ENCODE results near the gene RABGAP1L. TPM values are rescaled to one million over a fixed set of nuclear protein-coding genes. Genes with fewer than 3 reads are reported as not detected.

Gene RABGAP1L
- total RNA-seq: 37.5 and 38.9 TPM in 2 replicates

DNA sequence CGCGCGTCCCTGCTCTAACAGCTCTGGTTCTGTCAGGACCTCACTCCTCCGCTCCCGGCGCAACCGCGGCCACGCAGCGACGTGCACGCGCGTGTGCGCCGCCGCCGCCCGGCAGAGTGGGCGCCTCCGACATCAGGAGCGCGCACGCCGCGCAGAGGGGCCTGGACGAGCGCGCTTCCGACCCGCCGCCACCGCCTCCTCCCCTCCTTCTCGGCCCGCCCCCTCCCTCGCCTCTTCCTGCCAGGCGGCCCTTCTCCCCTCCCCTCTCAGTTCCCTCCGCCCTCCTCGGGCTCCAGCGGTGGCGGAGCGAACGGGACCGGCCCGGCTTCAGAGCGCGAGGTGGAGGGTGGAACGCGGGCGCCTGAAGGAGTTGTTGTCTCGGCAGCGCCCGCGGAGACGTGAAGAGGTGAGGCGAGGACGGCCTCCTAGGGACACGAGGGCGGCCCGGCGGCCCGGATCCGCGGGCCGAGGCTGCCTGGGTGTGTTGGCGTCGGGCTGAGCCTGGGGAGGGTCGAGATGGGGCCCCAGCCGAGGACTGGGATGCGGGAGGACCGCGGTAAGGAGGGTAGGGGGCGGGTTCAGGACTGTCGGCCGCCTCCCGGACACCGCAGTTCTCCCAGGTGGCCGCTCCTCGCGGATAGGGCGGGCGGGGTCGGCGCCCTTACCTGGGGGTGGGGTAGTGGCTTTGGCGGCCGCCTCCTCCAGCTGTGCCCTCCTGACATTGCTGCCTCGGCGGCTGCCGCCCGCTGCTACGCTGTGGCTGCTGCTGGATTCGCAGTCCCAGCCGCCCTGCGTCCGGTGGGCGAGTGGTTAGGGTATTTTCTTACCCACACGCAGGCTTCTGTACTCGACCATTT is at the start of gene RABGAP1L:
RABGAP1L (plus strand) TSS at position 269 of the 857 bp plus-strand sequence.

DNA sequence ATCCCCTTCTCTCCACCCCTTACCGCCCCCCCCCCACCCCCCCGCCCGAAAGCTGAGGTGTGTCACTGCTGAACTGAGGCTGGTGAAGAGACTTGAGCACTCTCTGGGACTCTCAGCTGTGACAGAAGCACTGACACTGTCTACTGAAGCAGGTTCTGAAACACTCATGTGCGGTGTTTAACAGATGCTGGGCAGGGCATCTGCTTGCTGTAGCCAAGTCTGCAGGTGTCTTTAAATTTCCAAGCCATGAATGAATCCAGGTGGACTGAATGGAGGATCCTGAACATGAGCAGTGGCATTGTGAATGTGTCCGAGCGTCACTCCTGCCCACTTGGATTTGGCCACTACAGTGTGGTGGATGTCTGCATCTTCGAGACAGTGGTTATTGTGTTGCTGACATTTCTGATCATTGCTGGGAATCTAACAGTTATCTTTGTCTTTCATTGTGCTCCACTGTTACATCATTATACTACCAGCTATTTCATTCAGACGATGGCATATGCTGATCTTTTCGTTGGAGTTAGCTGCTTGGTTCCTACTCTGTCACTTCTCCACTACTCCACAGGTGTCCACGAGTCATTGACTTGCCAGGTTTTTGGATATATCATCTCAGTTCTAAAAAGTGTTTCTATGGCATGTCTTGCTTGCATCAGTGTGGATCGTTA is 288.7 kb downstream of the RABGAP1L start, which contains the start of gene GPR52:
GPR52 (plus strand) TSS at position 99 of the 665 bp plus-strand sequence; CDS start at position 247, 148 bp downstream.

DNA sequence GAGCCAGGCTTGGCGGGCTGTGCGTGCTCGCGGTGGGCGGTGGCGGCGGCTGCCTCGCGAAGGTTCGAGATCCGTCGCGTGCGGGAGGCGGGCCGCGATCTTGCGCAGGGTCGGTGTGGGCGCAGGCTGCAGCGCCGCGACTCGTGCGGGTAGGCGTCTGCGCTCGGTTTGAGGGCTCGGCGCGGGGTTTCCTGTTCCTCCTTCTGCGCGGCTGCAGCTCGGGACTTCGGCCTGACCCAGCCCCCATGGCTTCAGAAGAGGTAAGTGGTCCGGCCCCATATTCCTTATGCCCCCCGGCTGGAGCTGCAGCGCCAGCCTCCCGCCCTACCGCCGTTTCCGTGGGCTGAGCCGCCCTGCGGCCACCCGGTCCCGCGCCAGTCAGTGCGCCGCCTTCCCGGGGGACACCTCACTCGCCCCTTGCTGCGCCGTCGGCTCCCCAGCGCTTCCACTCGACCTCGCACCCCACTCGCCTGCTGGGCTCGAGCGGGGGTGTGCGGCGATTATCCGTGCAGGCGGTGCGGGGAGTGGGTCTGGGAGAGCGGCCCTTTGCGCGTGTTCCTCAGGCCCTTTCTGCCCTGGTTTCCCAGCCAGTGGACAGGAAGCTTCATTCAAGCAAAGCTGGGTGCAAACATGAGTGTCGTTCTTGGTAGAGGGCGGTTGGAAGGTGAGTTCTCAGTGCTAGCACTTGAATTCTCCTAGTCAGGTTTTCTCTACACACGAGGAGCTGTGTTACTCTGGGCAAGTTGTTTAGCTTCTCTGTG is 840.8 kb downstream of the RABGAP1L start, which contains the start of gene CACYBP:
CACYBP (plus strand) TSS at position 12 of the 761 bp plus-strand sequence; CDS start at position 246, 234 bp downstream.

DNA sequence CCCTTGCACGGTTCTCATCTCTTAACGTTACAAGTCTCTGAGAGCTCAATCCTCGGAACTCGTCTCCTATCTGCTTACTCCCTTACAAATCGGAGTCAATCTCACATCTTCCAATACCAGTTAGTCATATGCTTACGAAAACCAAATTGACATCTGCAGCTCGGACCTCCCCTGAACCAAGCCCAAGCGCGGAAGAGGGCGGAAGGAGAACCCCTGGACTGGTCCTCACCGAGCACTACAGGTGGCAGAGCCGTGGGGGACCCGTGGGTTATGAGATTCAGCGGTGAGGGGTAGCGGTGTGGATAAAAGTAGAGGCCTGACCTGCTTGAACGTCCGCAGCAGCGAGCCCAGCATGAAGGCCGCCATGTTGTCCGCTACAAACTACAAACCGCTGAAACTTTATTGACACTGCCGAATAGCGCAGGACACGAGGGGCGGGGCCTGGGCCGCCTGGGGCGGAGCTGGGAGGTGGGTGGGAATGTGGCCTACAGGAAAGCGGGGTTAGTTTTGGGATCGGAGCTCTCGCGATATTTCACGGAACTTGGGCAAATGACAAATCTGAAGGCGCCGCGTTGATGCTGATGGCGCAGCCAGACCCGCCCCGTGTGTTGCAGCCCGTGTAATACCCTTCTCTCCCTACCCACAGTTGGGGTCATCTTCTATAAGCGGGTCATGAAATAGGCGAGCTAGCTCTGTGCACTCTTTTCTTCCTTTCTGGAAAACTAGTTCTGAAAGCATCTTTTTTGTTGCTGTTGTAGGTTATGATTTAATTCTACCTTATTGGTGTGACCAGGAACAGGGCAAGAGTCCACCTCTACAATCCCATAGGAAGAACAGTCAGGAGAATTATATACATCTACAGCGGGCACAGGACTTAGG is 864.0 kb downstream of the RABGAP1L start, which contains the start of gene MRPS14:
MRPS14 (minus strand) TSS at position 383 of the 879 bp plus-strand sequence; CDS start at position 366, 17 bp downstream.

Other genes starting within 250 kb of the RABGAP1L start
- gene SERPINC1, start 242.2 kb upstream of the RABGAP1L start, total RNA-seq: 0.22 TPM in 1 of 2 replicates, not detected in the other
- gene RC3H1, start 137.2 kb upstream of the RABGAP1L start, total RNA-seq: 14.7 and 17.1 TPM in 2 replicates